ENCODE measurements around the gene HIF3A.

DNA sequence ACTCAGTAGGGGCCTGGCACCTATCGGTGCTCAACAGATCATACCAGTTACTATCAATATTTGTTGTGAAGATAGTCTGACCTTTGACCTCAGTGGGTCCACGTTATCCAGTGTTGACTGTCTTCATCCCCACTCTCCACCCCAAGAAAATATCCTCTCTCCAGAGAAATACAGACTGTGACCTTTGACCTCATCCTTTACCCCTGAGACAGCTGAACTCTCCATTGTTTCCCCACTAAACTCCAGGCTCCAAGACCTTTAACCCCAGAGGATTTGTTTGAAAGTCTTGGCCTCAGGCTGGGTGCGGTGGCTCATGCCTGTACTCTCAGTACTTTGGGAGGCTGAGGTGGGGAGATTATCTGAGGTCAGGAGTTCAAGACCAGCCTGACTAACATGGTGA is 27.4 kb downstream of the HIF3A start:
- TF ChIP-seq GATA2 (IDR thresholded peaks at IDR 0.05; ENCODE audit: low read depth, low read length) (no peak), GATA3 (IDR thresholded peaks at IDR 0.05; ENCODE audit: low read depth, low read length) (no peak)

Measured in SH-SY5Y (cell line).